Osteocyte (in vitro differentiated cells): ENCODE data around the gene TNIP2. TPM values are rescaled to one million over a fixed set of nuclear protein-coding genes. Genes with fewer than 3 reads are reported as not detected.

Experiments
- DNase-seq: peaks from one replicate; pipeline ENCODE4 v3.0.0; 2021; ENCODE audit warnings: mixed read lengths; ENCODE audit not compliant: unreplicated experiment; ENCODE audit errors: extremely low spot score
- H3K27ac Mint-ChIP-seq: one replicate; pipeline ENCODE4 v1.8.0; 2021; ENCODE audit warnings: mild to moderate bottlenecking, mixed read lengths; ENCODE audit not compliant: unreplicated experiment
- H3K27me3 Mint-ChIP-seq: one replicate; pipeline ENCODE4 v1.8.0; 2021; ENCODE audit warnings: mixed read lengths; ENCODE audit not compliant: unreplicated experiment
- H3K36me3 Mint-ChIP-seq: one replicate; pipeline ENCODE4 v1.8.0; 2021; ENCODE audit warnings: mixed read lengths; ENCODE audit not compliant: unreplicated experiment
- H3K4me1 Mint-ChIP-seq: one replicate; pipeline ENCODE4 v1.8.0; 2021; ENCODE audit warnings: mixed read lengths; ENCODE audit not compliant: unreplicated experiment
- H3K4me3 Mint-ChIP-seq: one replicate; pipeline ENCODE4 v1.8.0; 2021; ENCODE audit warnings: mild to moderate bottlenecking, moderate library complexity, mixed read lengths; ENCODE audit not compliant: unreplicated experiment
- H3K9me3 Mint-ChIP-seq: one replicate; pipeline ENCODE4 v1.8.0; 2021; ENCODE audit warnings: mixed read lengths; ENCODE audit not compliant: unreplicated experiment
- total RNA-seq: library from RNA; stranded (reverse); gene quantifications from 2 replicates; pipeline ENCODE4 v1.2.1, GENCODE V29; 2021
- TF ChIP-seq, protein P1 (sequence below): fragments of 200-600 bp; sonication (generic); IDR thresholded peaks from 2 replicates; pipeline ENCODE4 v1.5.0; 2021; ENCODE audit warnings: antibody characterized with exemption, mild to moderate bottlenecking, moderate library complexity

TNIP2 gene
- total RNA-seq, 1 donor from 2014 or later: 34.0 TPM

DNA sequence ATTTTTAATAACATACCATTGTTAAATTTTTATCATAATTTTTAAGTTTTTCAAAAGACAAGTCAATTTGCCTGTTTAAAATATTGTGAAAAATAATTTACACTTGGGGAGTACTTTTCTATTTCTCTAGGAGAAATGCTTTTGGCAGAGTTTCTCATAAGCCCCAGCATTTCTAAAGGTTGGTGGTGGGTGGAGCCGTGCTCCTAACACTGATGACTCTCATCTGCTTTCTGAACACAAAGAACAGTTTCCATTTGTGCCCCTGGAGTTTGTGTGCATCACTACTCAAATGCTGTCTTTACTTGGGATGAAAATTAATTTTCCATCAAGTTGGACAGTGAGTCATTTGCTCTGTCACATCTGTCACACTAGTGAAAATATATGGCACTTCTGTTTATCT is 57.6 kb downstream of the TNIP2 start:
- peaks cover 15% of the 10 kb centered on the region for H3K4me1 Mint-ChIP-seq

DNA sequence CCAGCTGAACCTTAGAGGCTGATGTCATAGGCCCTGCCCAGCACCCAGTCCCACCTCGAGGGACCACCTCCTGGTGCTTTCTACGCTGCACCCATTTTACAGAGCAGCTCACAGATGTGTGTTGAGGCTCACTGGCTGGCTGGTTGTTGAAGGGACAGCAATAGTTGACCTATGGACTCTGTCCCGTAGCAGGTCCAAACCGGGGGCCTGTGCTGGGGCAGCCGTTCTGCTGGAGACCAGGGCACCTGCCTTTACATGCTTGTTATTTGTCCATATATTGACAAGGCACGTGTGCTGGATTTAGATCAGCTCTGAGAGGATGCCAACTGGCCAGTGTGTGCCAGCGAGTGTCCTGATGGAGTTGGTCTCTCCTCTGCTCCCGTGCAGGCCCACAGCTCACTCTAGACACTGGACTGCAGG is 58.1 kb downstream of the TNIP2 start:
- Mint-ChIP-seq H3K4me1 (peaks cover 15% of the 10 kb centered on the region), H3K36me3 (peaks cover 77% of the 10 kb centered on the region), H3K27me3 (no peaks in the 10 kb centered on the region), H3K4me3 (no peak overlapping the region), H3K27ac (no peak overlapping the region), H3K9me3 (no peaks in the 10 kb centered on the region)
- TF ChIP-seq, protein P1, sequence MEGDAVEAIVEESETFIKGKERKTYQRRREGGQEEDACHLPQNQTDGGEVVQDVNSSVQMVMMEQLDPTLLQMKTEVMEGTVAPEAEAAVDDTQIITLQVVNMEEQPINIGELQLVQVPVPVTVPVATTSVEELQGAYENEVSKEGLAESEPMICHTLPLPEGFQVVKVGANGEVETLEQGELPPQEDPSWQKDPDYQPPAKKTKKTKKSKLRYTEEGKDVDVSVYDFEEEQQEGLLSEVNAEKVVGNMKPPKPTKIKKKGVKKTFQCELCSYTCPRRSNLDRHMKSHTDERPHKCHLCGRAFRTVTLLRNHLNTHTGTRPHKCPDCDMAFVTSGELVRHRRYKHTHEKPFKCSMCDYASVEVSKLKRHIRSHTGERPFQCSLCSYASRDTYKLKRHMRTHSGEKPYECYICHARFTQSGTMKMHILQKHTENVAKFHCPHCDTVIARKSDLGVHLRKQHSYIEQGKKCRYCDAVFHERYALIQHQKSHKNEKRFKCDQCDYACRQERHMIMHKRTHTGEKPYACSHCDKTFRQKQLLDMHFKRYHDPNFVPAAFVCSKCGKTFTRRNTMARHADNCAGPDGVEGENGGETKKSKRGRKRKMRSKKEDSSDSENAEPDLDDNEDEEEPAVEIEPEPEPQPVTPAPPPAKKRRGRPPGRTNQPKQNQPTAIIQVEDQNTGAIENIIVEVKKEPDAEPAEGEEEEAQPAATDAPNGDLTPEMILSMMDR: no peak
- DNase-seq: no peak

More for the DNA sequence above, 57.6 kb downstream of the TNIP2 start:
- no peak overlapping the region for H3K4me3 Mint-ChIP-seq
- H3K27me3 Mint-ChIP-seq: no peaks in the 10 kb centered on the region
- TF ChIP-seq, protein P1: no peak
- H3K27ac Mint-ChIP-seq: no peak overlapping the region
- H3K9me3 Mint-ChIP-seq: no peaks in the 10 kb centered on the region
- H3K36me3 Mint-ChIP-seq: peaks cover 73% of the 10 kb centered on the region
- no peak for DNase-seq

DNA sequence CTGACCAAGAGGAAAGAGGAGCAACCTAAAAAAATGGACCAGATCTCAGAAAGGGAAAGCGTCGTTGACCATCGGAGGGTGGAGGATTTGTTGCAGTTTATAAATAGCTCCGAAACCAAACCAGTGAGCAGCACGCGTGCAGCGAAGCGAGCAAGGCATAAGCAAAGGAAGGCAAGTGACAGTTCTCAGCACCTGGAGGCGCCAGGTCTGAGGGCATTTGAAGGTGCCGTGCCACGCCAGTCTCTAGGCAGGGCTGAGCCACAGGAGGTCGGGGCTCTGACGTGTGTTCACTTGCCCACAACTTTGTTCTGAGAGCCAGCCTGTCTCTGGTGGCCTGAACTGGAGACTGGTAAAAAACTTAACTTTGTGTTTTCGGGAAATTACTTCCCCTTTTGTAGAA is 59.7 kb downstream of the TNIP2 start:
- DNase-seq: no peak
- Mint-ChIP-seq H3K9me3 (no peaks in the 10 kb centered on the region), H3K36me3 (peaks cover 68% of the 10 kb centered on the region), H3K4me3 (no peak overlapping the region), H3K4me1 (peaks cover 15% of the 10 kb centered on the region), H3K27me3 (no peaks in the 10 kb centered on the region), H3K27ac (no peak overlapping the region)
- TF ChIP-seq, protein P1: no peak

DNA sequence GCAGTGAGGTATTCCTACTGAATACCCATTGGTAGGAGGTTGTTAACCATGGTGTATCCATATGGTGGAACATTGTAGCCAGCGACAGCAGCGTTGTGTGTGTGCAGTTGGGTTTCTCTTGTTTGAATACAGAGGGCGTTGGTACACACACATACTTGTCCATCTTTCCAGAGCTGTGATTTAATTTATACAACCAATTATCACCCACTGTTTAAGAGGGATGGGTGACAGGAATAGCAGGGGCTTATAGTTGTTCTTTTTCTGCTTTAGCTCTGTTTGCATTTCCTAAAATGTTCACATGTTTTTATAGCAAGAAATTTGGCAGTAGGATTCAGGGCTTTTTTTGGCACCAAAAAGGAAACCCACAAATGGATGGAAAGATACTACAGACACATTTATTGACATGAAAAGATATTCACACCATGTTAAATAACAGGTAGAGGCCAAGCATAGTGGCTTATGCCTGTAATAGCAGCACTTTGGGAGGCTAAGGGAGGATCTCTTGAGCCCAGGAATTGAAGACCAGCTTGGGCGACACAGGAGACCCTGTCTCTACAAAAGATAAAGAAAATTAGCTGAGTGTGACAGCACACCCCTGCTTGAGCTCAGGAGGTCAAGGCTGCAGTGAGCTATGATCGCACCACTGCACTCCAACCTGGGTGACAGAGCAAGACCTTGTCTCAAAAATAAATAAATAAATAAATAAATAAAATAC is 60.6 kb downstream of the TNIP2 start:
- Mint-ChIP-seq H3K36me3 (peaks cover 65% of the 10 kb centered on the region), H3K27me3 (no peaks in the 10 kb centered on the region), H3K4me1 (peaks cover 15% of the 10 kb centered on the region), H3K9me3 (no peaks in the 10 kb centered on the region), H3K27ac (no peak overlapping the region), H3K4me3 (no peak overlapping the region)
- TF ChIP-seq, protein P1: no peak
- no peak for DNase-seq

DNA sequence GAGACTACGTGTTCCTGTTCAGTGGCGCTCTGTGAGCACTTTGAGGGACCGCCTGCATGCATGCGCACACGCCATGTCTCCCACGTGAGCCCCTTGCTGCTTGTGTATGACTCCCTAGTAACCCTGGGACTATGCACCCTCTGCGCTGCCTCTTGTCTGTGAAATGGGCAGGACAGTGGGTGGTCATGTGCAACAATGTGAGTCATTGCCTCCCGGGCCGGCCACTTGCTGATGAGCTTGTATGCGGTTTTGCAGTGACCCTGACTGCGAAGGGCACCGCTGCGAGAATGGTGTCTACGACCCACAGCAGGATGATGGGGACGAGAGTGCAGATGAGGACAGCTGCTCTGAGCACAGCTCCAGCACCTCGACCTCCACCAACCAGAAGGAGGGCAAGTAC is 61.4 kb downstream of the TNIP2 start:
- peaks cover 15% of the 10 kb centered on the region for H3K4me1 Mint-ChIP-seq
- H3K27me3 Mint-ChIP-seq: no peaks in the 10 kb centered on the region
- TF ChIP-seq, protein P1: no peak
- no peak overlapping the region for H3K27ac Mint-ChIP-seq
- H3K9me3 Mint-ChIP-seq: no peaks in the 10 kb centered on the region
- peaks cover 58% of the 10 kb centered on the region for H3K36me3 Mint-ChIP-seq
- DNase-seq: no peak
- H3K4me3 Mint-ChIP-seq: no peak overlapping the region
